ENCODE results near the gene PLA2G7.
A peak's percentile ranks its signal among the peaks of the same experiment; 100 is the strongest.

Gene PLA2G7

GRCh38 chr6:46688117-46688965 is 46.8 kb downstream of the PLA2G7 start:
- no peak for DNase-seq (ENCODE audit: low spot score)

- DNase-seq (ENCODE audit: low spot score) = no peak
These were observed 47.5 kb downstream of the PLA2G7 start, which contains the start of gene TDRD6 for GRCh38 chr6:46687619-46688097. TDRD6 (plus strand) TSS chr6:46687885; CDS start chr6:46688129, 244 bp downstream.

- DNase-seq (ENCODE audit: low spot score) = no peak
These were observed 50.4 kb downstream of the PLA2G7 start for GRCh38 chr6:46684771-46685170.

- DNase-seq (ENCODE audit: low spot score) = peak; percentile 67
These were observed 57.9 kb downstream of the PLA2G7 start for GRCh38 chr6:46677314-46677654.

GRCh38 chr6:46676604-46677313 is 58.4 kb downstream of the PLA2G7 start:
- DNase-seq (ENCODE audit: low spot score) = no peak

GRCh38 chr6:46674410-46674809 is 60.8 kb downstream of the PLA2G7 start:
- DNase-seq (ENCODE audit: low spot score) = no peak

DNA sequence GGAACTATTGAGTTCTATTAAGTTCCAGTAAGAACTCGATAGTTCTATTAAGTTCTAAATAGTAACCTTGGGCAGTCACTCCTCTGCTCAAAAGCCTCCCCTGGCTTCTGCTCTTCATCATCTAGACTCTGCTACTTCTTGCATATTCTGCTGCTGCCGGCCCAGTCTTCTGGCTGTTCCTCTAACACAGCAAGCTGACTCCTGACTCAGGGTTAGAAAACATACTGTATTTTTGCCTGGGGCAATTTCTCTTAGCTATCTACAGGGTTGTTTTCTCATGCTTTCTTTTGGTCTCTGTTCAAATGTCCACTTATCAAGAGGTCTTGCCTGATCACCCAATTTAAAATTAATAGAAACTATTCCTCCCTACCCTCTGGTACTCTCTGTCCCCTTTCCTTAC is 67.8 kb downstream of the PLA2G7 start:
- DNase-seq (ENCODE audit: low spot score) = no peak

- DNase-seq (ENCODE audit: low spot score) = no peak
These were observed 73.7 kb downstream of the PLA2G7 start for GRCh38 chr6:46661483-46661882.

DNA sequence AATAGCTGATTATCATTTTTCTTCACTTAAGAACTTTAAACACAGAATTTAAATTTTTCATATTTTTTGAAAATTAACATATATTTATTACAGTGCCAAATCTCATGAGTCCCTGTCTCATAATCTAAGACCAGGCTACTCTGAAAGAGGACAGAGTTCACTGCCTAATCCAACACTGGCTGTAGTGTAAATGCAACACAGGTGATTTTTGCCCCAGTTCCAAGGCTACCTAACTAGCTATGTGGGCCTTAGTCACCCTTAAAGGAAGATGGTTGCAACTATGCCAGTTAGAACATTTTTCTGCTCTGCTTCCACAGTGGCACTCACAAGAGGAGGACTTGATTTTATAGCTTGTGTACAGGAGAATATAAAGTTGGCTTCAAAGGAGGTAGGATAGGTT is 77.5 kb downstream of the PLA2G7 start:
- DNase-seq (ENCODE audit: low spot score) = no peak

DNA sequence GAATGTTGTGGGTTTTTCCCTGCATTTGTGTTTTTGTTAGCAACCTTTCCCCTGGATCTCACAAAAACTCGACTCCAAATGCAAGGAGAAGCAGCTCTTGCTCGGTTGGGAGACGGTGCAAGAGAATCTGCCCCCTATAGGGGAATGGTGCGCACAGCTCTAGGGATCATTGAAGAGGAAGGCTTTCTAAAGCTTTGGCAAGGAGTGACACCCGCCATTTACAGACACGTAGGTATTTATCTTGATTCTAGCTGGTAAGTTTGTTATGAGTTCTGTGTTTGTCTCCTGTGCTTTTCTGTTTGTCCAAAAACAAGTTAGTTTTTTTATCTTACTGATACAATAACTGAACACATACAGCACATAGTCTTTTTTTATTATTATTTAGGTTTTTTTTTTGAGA is 79.4 kb downstream of the PLA2G7 start:
- no peak for DNase-seq (ENCODE audit: low spot score)

Data from NAMALWA (cell line).